ENCODE measurements around the gene WIPI1.

Gene WIPI1

DNA sequence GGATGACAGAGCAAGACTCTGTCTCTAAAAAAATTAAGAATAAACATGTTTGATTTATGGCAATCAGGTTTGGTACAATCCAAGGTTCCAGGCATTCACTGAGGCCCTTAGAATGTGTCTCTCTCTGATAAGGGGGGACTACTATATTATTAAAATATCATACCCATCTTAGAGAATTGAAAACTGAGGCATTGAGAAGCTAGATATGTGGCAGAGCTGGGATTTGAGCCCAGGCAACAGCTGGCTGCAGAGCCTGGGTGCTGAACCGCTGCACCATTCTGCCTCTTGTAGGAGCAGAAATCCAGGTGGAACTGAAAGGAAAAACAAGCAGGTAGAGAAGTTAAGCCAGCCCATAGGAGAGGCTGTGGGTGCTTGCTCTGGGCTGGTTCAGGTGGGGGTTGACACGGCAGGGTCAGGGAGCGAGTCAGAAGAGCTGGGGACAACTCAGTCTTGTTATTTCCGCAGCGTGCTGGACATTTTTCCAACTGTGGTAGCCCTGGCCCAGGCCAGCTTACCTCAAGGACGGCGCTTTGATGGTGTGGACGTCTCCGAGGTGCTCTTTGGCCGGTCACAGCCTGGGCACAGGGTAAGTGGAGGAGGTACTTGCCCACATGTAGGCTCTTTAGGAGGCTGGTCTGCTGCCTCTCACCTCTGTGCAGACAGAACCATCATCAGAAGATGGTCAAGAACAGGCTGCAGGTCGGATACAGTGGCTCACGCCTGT lies 62.5 kb downstream of the WIPI1 start:
- TF ChIP-seq GATA3 (IDR thresholded peaks at IDR 0.05; ENCODE audit: low read depth, low read length), result no peak
- no peak for TF ChIP-seq GATA2 (IDR thresholded peaks at IDR 0.05; ENCODE audit: low read depth, low read length)

DNA sequence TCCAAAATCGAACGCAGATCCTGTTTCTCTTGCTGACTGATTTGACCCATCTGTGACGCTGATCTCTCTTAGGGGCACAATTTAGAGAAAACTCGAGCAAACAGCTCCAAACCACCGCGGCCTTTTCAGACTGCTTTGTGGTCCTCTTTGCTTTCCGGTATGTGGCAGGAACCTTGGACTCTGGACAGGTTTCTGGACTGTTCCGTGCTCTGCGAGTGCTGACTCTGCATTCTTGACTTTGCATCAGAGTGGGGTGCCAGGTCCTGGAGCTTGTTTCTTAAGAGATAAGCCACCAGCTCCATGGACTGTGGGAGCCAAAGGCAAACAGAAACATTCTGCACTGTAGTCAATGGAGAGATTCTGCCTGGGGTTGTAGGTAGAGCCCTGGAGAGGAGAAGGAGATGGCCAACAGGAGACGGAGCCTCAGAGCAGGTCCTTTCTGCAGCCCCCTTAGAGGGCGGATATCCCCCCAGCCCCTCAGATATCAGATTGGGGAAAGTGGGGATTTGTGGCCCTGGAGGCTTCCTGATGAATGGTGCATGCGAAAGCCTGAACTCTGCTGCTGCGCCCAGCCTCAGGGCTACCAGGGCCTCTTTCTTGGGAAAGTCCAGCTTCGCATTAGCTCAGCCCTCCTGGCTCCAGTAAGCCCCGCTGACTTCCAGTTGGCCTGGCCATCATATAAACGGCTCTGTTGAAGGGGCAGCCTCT lies 65.6 kb downstream of the WIPI1 start:
- TF ChIP-seq GATA2 (IDR thresholded peaks at IDR 0.05; ENCODE audit: low read depth, low read length) (no peak), GATA3 (IDR thresholded peaks at IDR 0.05; ENCODE audit: low read depth, low read length) (no peak)

DNA sequence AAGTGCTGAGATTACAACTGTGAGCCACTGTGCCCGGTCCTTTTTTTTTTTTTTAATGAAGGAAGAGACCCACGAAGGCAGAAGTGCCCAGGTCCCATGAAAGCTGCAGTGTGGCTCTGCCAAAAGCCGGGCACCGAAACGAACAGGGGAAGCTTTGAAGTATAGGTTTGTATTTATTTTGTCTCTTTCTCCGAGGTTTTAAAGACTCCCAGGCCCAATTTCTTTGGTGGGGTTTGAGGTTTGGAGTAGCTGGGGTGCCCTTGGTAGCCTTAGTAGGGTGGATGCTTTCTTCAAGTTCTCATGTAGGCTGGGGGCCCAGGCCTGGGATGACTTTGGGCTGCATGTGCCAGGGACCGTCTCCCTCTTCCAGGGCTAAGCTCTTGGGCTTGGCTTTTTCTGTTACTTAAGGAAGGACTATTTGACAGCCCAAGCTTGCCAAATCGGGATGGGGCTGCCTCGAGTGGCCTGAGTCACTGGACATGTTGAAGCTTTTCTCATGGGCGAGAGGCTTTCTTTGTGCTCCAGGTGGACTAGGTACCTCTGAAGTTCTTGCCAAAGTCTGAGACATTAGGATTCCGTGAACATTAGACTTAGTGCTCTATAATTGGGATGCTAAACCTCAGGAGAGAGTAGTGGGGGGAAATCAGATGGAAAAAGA lies 66.3 kb downstream of the WIPI1 start:
- TF ChIP-seq GATA2 (IDR thresholded peaks at IDR 0.05; ENCODE audit: low read depth, low read length) (no peak), GATA3 (IDR thresholded peaks at IDR 0.05; ENCODE audit: low read depth, low read length) (no peak)

DNA sequence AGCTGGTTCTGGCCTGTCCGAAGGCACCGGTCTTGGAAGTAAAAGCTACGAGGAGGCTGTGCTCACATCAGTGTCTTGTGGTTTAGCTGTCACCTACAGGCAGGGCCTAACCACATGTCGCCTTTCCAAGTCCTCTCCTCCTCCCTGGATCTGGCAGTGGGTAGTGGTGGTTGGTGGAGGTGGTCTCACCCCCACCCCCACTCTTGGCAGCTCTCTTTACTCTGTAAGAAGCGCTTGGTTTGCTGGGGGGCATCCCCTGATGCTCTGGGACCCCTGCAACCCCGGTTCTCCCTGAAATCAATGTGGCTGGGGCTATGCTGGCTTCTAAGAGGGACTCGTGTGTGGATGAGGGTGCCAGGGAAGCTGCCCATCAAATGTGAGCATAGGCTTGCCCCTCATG lies 68.3 kb downstream of the WIPI1 start:
- TF ChIP-seq GATA2 (IDR thresholded peaks at IDR 0.05; ENCODE audit: low read depth, low read length) (no peak), GATA3 (IDR thresholded peaks at IDR 0.05; ENCODE audit: low read depth, low read length) (no peak)

DNA sequence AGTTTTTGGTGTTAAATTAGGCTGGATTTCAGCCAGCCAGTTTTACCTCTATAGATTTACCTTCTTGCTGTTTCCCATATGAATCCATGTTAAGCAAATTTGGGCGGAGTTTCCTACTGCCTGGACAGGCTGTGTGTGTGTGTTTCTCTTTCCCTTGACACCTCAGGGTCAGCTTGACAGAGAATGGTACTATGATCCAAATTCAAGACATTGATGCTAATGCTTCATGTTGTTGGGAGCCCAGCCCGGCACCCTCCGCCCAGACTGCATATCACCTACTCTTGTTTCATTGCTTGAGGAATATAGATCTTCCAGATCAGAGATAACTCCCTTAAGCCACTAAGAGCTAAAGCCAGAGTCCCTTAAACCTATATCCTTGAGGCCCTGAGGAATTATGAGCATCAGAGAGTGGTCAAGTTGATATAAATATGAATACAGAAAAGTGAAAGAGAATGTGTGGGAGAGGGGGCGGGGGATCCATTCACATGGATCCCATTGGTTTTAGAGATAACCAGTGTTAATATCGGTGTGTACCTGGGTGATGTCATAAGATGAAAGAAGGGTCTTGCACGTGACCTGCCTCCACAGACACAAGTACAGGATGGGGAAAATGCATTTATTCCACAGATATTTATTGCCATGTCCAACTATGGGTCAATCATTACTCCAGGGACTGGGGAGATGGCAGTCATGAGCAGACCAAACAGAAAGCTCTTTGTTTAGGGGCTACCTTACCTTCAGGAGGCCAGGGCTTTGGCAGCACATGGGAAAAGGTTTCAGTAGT lies 69.7 kb downstream of the WIPI1 start:
- TF ChIP-seq GATA3 (IDR thresholded peaks at IDR 0.05; ENCODE audit: low read depth, low read length) (no peak), GATA2 (IDR thresholded peaks at IDR 0.05; ENCODE audit: low read depth, low read length) (no peak)

DNA sequence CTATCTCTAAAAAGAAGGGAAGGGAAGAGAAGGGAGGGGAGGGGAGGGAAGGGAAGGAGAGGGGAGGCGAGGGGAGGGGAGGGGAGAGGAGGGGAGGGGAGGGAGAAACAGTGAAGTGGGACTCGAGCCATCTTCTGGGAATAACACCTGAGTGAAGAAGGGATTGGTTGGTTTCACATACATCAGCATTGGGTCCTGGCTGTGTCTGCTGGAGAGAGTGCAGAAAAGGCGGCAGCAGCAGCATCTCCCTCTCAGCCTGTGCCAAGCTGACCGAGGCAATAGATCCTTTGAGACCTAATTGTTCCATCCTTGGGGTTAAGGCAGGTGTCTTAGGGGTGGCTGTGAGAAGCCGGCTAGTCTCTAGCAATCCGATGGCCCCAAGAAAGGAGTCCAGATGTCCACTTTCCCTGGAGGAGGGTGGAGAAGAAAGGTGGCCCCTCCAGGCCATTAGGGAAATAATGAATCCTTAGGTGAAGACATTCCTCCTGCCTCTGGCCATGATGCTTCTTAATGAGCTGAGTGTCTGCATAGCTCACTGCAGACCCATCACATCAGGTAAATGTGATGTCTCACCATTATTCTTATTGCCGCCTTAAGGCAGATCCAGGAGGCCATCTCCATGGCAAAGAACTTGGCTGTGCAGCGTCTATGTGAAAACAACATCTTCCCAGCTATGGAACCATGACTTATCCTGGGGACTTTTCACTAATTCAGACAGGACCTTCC lies 71.6 kb downstream of the WIPI1 start:
- TF ChIP-seq GATA2 (IDR thresholded peaks at IDR 0.05; ENCODE audit: low read depth, low read length), result no peak
- TF ChIP-seq GATA3 (IDR thresholded peaks at IDR 0.05; ENCODE audit: low read depth, low read length), result no peak

DNA sequence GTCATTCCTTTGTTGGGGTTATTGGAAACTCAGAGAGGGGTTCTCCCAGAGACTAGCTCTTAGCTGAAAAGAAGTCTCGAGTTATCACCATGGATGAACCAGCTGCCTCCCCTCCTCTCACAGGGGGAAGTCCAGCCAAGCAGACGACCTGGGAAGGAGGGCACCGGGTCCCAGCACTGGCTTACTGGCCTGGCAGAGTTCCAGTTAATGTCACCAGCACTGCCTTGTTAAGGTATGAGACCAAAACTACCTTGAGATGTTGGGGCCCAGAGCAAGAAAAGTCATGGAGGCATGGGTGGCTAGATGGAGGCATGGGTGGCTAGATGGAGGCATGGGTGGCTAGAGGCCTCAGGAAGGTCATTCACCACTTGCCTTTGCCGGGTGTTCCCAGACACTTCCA lies 72.4 kb downstream of the WIPI1 start:
- TF ChIP-seq GATA2 (IDR thresholded peaks at IDR 0.05; ENCODE audit: low read depth, low read length) (no peak), GATA3 (IDR thresholded peaks at IDR 0.05; ENCODE audit: low read depth, low read length) (no peak)

DNA sequence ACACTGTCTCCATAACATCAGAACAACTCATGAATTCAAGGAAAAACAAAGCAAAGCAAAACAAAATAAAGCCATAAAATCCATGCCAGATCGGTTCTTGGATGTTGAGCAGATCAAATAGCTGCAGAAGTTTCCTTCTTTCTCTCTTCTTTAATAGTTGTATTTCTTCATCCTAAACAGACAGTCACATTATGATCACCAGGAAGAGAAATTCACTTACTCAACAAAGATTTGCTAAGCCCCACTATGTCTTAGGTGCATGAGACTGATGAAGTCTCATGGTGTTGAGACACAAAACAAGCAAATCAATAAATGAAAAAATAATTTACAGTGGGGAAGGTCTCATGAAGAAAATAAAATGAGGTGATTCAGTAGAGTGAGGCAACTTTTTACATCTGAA lies 72.8 kb downstream of the WIPI1 start:
- no peak for TF ChIP-seq GATA2 (IDR thresholded peaks at IDR 0.05; ENCODE audit: low read depth, low read length)
- TF ChIP-seq GATA3 (IDR thresholded peaks at IDR 0.05; ENCODE audit: low read depth, low read length), result no peak

DNA sequence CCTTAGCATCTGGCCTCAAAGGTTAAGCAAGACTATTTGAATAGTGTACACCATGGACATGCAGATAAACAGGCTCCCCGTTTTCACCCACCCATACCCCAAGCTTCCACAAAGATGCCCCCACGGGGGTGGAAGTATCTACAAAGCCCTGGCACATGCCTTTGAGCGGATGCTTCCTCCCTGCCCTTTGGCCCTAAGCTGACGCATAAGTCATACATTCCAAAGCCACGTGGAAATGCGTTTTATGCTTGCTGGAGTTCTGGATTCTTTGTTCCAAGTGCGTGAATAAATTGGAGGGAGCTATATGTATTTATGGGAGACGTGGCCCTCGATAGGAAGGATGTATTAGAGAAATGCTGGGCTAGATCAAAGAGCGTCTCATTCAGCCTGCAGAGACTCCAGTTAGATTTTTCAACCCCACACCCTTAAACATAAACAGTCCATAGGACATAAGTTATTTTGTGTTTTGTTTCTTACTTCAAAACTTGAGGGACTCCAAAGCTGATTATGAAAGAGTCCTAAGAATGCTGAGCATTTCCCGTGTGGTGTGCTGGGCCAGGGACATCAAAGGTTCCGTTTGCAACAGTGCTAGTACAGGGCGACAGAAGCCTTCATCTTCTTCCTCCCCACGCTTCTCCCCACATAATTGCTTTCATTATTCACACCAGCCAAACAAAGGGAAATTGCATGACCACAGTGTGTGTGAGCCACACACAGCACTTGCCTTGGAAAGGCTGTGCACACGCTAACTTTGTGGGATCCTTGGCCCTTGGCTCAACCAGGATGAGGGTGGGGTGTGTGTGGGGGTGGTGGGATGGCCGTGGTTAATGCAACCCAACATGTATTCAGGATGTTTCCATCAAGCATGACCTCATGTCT lies 73.6 kb downstream of the WIPI1 start:
- no peak for TF ChIP-seq GATA2 (IDR thresholded peaks at IDR 0.05; ENCODE audit: low read depth, low read length)

DNA sequence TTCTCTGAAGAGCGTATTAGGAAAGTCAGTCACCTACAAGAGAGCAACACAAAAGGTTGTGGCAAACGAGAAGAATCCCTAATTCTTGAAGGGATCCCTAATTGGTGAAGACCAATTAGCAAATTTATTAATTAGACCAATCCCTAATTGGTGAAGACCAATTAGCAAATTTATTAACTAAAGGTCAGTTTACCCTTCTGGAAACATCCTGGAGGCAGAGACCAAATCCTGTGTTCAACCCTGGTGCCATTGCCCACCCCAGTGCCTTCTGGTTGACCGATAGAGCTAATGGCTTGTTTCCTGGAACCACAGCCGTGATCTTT lies 74.2 kb downstream of the WIPI1 start:
- TF ChIP-seq GATA2 (IDR thresholded peaks at IDR 0.05; ENCODE audit: low read depth, low read length) (no peak), GATA3 (IDR thresholded peaks at IDR 0.05; ENCODE audit: low read depth, low read length) (no peak)

DNA sequence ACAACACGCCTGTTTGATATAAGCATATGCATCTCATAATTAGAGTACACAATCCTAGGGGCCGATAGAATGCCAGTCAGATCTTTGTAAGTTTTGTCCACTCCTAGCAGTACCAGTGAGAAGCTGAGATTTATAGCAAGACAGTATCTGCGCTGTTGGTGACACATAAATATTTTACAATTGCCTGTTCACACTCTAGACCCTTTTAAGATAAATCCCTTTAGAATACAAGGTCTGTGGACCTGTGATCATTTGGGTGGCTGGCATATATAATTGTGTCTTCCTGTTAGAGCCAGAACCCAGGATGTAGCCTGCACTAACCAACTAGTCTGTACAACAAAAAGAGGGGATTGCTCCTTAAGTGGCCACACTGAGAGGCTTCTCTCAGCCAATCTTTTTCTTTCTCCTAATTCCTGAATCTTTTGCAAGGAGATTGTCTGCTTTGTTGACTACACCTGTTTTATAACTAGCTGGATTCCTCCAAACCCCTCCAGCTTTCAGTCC lies 74.7 kb downstream of the WIPI1 start:
- TF ChIP-seq GATA3 (IDR thresholded peaks at IDR 0.05; ENCODE audit: low read depth, low read length) (no peak), GATA2 (IDR thresholded peaks at IDR 0.05; ENCODE audit: low read depth, low read length) (no peak)

DNA sequence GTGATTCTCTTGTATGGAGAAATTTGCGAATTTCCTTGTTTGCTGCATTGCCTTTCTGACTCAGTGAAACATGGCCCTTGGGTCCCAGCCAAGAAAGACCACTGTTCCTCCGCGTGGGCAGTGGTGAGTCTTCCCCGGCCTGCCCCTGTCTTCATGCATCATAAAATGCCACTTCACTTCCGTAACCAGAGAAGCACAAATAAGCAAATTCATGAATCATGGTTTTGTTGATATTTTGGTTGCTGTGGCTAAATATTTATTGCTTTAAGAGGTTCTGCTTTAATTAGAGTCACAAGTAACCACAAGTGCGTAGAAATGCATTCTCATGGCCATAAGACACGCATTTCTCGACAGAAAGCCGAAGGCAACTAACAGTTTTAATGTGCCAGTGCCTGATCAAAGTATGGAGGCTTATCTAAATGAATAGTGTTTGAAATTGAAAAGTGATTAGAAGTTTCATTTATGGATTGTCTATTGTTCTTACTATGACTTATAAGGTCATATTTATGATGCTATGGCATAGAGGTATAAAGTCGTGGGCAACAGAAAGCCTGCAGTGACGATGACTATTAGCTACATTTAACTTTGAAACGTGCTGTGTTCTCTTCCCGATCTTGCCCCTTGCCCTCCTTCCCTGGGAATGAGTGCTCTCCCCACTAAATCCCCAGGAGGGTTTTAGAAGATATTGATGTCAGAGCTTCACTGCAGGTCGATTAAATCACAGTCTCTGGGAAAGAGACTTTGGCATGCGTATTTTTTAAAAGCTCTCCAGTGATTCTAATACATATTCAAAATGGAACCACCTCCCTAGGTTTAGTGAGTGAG lies 76.0 kb downstream of the WIPI1 start:
- no peak for TF ChIP-seq GATA3 (IDR thresholded peaks at IDR 0.05; ENCODE audit: low read depth, low read length)
- no peak for TF ChIP-seq GATA2 (IDR thresholded peaks at IDR 0.05; ENCODE audit: low read depth, low read length)

All from SH-SY5Y (cell line).